Measurements from ENCODE around the gene RNH1. TPM values are rescaled to one million over a fixed set of nuclear protein-coding genes. Genes with fewer than 3 reads are reported as not detected.

RNH1 gene
- total RNA-seq, 1 donor = 165 TPM

Other genes starting within 250 kb of the RNH1 start
- 0.54 TPM for gene NLRP6, start 228.8 kb downstream of the RNH1 start, total RNA-seq
- gene PGGHG, start 218.1 kb downstream of the RNH1 start, total RNA-seq = 35.3 TPM
- not detected for gene IFITM5, start 207.7 kb downstream of the RNH1 start, total RNA-seq
- 200 TPM for gene IFITM2, start 199.4 kb downstream of the RNH1 start, total RNA-seq
- 78.1 TPM for gene IFITM1, start 193.2 kb downstream of the RNH1 start, total RNA-seq
- 50.6 TPM for gene IFITM3, start 186.4 kb downstream of the RNH1 start, total RNA-seq
- 3.5 TPM for gene B4GALNT4, start 137.7 kb downstream of the RNH1 start, total RNA-seq
- gene PKP3, start 113.0 kb downstream of the RNH1 start, total RNA-seq = 0.27 TPM
- gene SIGIRR, start 92.2 kb downstream of the RNH1 start, total RNA-seq = 75.7 TPM
- 7.0 TPM for gene ANO9, start 65.2 kb downstream of the RNH1 start, total RNA-seq
- 42.3 TPM for gene PTDSS2, start 57.0 kb downstream of the RNH1 start, total RNA-seq
- 22.1 TPM for gene HRAS, start 28.3 kb upstream of the RNH1 start, total RNA-seq
- gene LRRC56, start 30.3 kb upstream of the RNH1 start, total RNA-seq = 3.5 TPM
- gene LMNTD2, start 53.5 kb upstream of the RNH1 start, total RNA-seq = 1.6 TPM
- 30.2 TPM for gene RASSF7, start 53.7 kb upstream of the RNH1 start, total RNA-seq
- 36.6 TPM for gene PHRF1, start 69.2 kb upstream of the RNH1 start, total RNA-seq
- gene IRF7, start 108.7 kb upstream of the RNH1 start, total RNA-seq = 62.5 TPM
- gene CDHR5, start 117.7 kb upstream of the RNH1 start, total RNA-seq = not detected
- not detected for gene SCT, start 119.9 kb upstream of the RNH1 start, total RNA-seq
- gene DRD4, start 130.0 kb upstream of the RNH1 start, total RNA-seq = 0.27 TPM
- gene DEAF1, start 188.0 kb upstream of the RNH1 start, total RNA-seq = 80.8 TPM
- 25.6 TPM for gene TMEM80, start 188.6 kb upstream of the RNH1 start, total RNA-seq
- gene EPS8L2, start 199.0 kb upstream of the RNH1 start, total RNA-seq = 5.7 TPM
- 401 TPM for gene TALDO1, start 240.2 kb upstream of the RNH1 start, total RNA-seq